K562 (cell line): ENCODE measurements around the gene RASIP1. TPM values are rescaled to one million over a fixed set of nuclear protein-coding genes. Genes with fewer than 3 reads are reported as not detected.
A peak's percentile ranks its signal among the peaks of the same experiment; 100 is the strongest.

ENCODE experiments used
- ADNP ChIP-seq: fragments of 200-800 bp; sonication (Bioruptor generic); IDR thresholded peaks from 2 replicates; pipeline ENCODE4 v1.6.1; 2016; ENCODE audit warnings: missing genetic modification characterization, missing compliant biosample characterization
- CBX2 ChIP-seq: fragments of 200-600 bp; sonication (generic); IDR thresholded peaks from one replicate; pipeline ENCODE4 v1.6.1; 2012; ENCODE audit warnings: mild to moderate bottlenecking, low read length, inconsistent platforms; ENCODE audit not compliant: insufficient read depth, poor library complexity, severe bottlenecking
- CBX8 ChIP-seq: fragments of 200-600 bp; sonication (generic); IDR thresholded peaks from 2 replicates; pipeline ENCODE4 v1.6.1; 2012; ENCODE audit warnings: borderline replicate concordance, mixed run types, low read depth, mild to moderate bottlenecking, moderate library complexity, mixed read lengths, low read length, control low read depth, inconsistent platforms; ENCODE audit not compliant: poor library complexity, severe bottlenecking; ENCODE audit errors: extremely low read depth
- CXXC5 ChIP-seq: fragments of 250-450 bp; sonication (Bioruptor Pico); IDR thresholded peaks from 2 replicates; pipeline ENCODE4 v1.8.0; 2022; ENCODE audit warnings: inconsistent platforms, mild to moderate bottlenecking, moderate library complexity
- DACH1 ChIP-seq: fragments of 450-650 bp; IDR thresholded peaks from 2 replicates; pipeline ENCODE4 v1.6.1; 2018; ENCODE audit not compliant: partially characterized antibody
- DPF2 ChIP-seq: fragments of 450-650 bp; IDR thresholded peaks from 2 replicates; pipeline ENCODE4 v1.6.1; 2016
- FOXO4 ChIP-seq: fragments of 450-650 bp; formaldehyde crosslinking; IDR thresholded peaks from 2 replicates; pipeline ENCODE4 v1.4.0; 2020; ENCODE audit warnings: mild to moderate bottlenecking, moderate library complexity
- GATAD2A ChIP-seq: fragments of 450-650 bp; IDR thresholded peaks from 2 replicates; pipeline ENCODE4 v1.6.1; 2017
- HDAC2 ChIP-seq: fragments of 450-650 bp; IDR thresholded peaks from 2 replicates; pipeline ENCODE4 v1.6.1; 2016; ENCODE audit warnings: mild to moderate bottlenecking
- KAT2B ChIP-seq: IDR thresholded peaks from one replicate; pipeline ENCODE4 v1.6.1; 2012; ENCODE audit warnings: low read depth, mild to moderate bottlenecking, control low read depth, inconsistent platforms, low read length, moderate library complexity
- RAD21 ChIP-seq, 2 experiments: fragments of 250-450 bp in 1 of 2; fragments of 450-650 bp in 1 of 2; sonication (Bioruptor Pico) in 1 of 2; formaldehyde crosslinking in 1 of 2; IDR thresholded peaks in 1 of 2; conservative IDR thresholded peaks in 1 of 2; 2 replicates each; pipeline versions ENCODE4 v1.4.0 to v1.8.0; 2020 to 2022; ENCODE audit warnings: mild to moderate bottlenecking in 2 of 2, moderate library complexity in 1 of 2
- RCOR1 ChIP-seq, 2 experiments: IDR thresholded peaks; 2 replicates each; pipeline ENCODE4 v1.6.1; 2012; ENCODE audit warnings: low read depth in 2 of 2, low read length in 2 of 2, borderline replicate concordance in 1 of 2, improper control_type of control experiment in 1 of 2
- TAF9B ChIP-seq: fragments of 450-650 bp; IDR thresholded peaks from 2 replicates; pipeline ENCODE4 v1.6.1; 2018; ENCODE audit warnings: mild to moderate bottlenecking; ENCODE audit not compliant: partially characterized antibody
- VEZF1 ChIP-seq: fragments of 200-800 bp; sonication (Bioruptor generic); IDR thresholded peaks from 2 replicates; pipeline ENCODE4 v1.6.1; 2017; ENCODE audit warnings: missing genetic modification characterization, missing compliant biosample characterization
- YY1 ChIP-seq, 3 experiments: IDR thresholded peaks; 2 replicates each; pipeline ENCODE4 v1.6.1; 2011; ENCODE audit warnings: low read length in 2 of 3, mild to moderate bottlenecking in 2 of 3, moderate library complexity in 2 of 3, borderline replicate concordance in 1 of 3, control low read depth in 1 of 3, low read depth in 1 of 3; ENCODE audit not compliant: insufficient read depth in 3 of 3, insufficient replicate concordance in 2 of 3, control insufficient read depth in 1 of 3, insufficient read length in 1 of 3; ENCODE audit errors: extremely low read depth in 1 of 3
- ZNF143 ChIP-seq: sonication (generic); formaldehyde crosslinking; IDR thresholded peaks from 2 replicates; pipeline ENCODE4 v1.9.0; 2022; ENCODE audit warnings: mild to moderate bottlenecking, missing genetic modification reagents
- ZNF212 ChIP-seq: fragments of 450-650 bp; formaldehyde crosslinking; IDR thresholded peaks from 2 replicates; pipeline ENCODE4 v1.4.0; 2020; ENCODE audit warnings: mild to moderate bottlenecking
- ZNF780A ChIP-seq: fragments of 250-450 bp; sonication (Bioruptor Pico); IDR thresholded peaks from 2 replicates; pipeline ENCODE4 v1.5.0; 2021; ENCODE audit warnings: mild to moderate bottlenecking
- polyA plus RNA-seq, 8 experiments: library from polyadenylated mRNA; depleted of rRNA in 4 of 8; stranded (reverse) in 5 of 8; unstranded in 3 of 8; fragments of >200 nt; fragmentation: Nextera tagmentation in 2 of 8; fragmentation: Illumina TruSeq in 1 of 8; extraction: Ambion mirVana in 2 of 8; extraction: Trizol in 1 of 8; gene quantifications; 2 replicates each; pipeline versions ENCODE4 v1.2.1 to v1.2.3, GENCODE V29; 2011 to 2014; ENCODE audit warnings: inconsistent platforms in 1 of 8, missing spikeins in 1 of 8
- total RNA-seq, 7 experiments: library from RNA; depleted of rRNA in 6 of 7; stranded (reverse); fragments of >200 nt in 6 of 7; fragmentation: Illumina TruSeq in 2 of 7; extraction: Trizol in 2 of 7; gene quantifications; 2 replicates each; pipeline versions ENCODE4 v1.2.1 to v1.2.3, GENCODE V29; 2011 to 2021; ENCODE audit warnings: low replicate concordance in 1 of 7
- TF ChIP-seq, protein P1 (sequence below): fragments of 250-450 bp; sonication (Bioruptor Pico); IDR thresholded peaks from 2 replicates; pipeline ENCODE4 v1.4.0; 2020; ENCODE audit warnings: mild to moderate bottlenecking, moderate library complexity
- TF ChIP-seq, protein P2 (sequence below): fragments of 150-350 bp; IDR thresholded peaks from 2 replicates; pipeline ENCODE4 v1.6.1; 2014; ENCODE audit warnings: low read depth, mild to moderate bottlenecking, low read length, borderline replicate concordance

RASIP1 gene
- total and polyA plus RNA-seq, 9 of the 15 experiments (the other 6 are each of a cell fraction or from before 2014, with no cell fraction given), result 0.20 to 4.7 (median 1.5) TPM

DNA sequence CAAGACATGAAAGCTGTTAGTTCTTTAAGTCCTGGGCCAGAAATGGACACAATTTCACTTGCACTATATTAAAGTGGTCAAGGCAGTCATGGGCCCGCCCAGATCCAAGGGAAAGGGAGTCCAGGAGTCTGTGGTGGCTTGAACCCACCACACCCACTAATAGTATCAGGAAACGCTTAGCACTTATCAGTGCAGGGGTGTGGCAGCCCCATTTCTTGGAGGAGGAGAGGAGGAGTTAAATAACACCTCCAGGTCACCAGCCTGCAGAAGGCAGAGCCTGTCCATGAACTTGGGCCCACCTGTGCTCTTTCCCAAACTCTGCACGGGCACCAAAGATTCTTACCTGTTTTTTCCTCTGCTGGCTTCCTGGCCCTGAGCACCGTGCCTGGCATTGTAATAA, 62.2 kb downstream of the RASIP1 start (continued):
- TF ChIP-seq ADNP (tag) (0 out of 2 replicates have a peak, but pooled peaks have one; percentile 42), YY1 (IDR thresholded peaks at IDR 0.05; ENCODE audit: borderline replicate concordance in 1 of 3, control insufficient read depth in 1 of 3, extremely low read depth in 1 of 3, insufficient read depth in 3 of 3, insufficient read length in 1 of 3, insufficient replicate concordance in 2 of 3, low read depth in 1 of 3, low read length in 2 of 3) (no peak), TAF9B (no peak), FOXO4 (no peak), VEZF1 (CRISPR knock-in tag) (peak; percentile 49), HDAC2 (peak; percentile 22; the same call in 1 of the 2 replicates), GATAD2A (0 out of 2 replicates have a peak, but pooled peaks have one; percentile 14), DPF2 (0 out of 2 replicates have a peak, but pooled peaks have one; percentile 27), ZNF780A (CRISPR knock-in tag) (no peak), ZNF143 (CRISPR knock-in tag) (no peak), RCOR1 (IDR thresholded peaks at IDR 0.05; ENCODE audit: borderline replicate concordance in 1 of 2, low read depth in 2 of 2, low read length in 2 of 2) (peak in 1 of 2 experiments; percentile 73; a peak in 1 of 4 replicates), DACH1 (no peak), CXXC5 (peak; percentile 57; the same call in 1 of the 2 replicates), CBX2 (no peak), CBX8 (no peak), ZNF212 (no peak), KAT2B (no peak), RAD21 (CRISPR knock-in tag; conservative IDR thresholded peaks at IDR 0.05 in 1 of 2, IDR thresholded peaks at IDR 0.05 in 1 of 2) (peak in 1 of 2 experiments; percentile 8; a peak in 1 of 4 replicates)
- TF ChIP-seq, protein P1, sequence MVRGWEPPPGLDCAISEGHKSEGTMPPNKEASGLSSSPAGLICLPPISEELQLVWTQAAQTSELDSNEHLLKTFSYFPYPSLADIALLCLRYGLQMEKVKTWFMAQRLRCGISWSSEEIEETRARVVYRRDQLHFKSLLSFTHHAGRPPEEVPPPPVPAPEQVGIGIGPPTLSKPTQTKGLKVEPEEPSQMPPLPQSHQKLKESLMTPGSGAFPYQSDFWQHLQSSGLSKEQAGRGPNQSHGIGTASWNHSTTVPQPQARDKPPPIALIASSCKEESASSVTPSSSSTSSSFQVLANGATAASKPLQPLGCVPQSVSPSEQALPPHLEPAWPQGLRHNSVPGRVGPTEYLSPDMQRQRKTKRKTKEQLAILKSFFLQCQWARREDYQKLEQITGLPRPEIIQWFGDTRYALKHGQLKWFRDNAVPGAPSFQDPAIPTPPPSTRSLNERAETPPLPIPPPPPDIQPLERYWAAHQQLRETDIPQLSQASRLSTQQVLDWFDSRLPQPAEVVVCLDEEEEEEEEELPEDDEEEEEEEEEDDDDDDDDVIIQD (CRISPR knock-in tag), result no peak
- TF ChIP-seq, protein P2, sequence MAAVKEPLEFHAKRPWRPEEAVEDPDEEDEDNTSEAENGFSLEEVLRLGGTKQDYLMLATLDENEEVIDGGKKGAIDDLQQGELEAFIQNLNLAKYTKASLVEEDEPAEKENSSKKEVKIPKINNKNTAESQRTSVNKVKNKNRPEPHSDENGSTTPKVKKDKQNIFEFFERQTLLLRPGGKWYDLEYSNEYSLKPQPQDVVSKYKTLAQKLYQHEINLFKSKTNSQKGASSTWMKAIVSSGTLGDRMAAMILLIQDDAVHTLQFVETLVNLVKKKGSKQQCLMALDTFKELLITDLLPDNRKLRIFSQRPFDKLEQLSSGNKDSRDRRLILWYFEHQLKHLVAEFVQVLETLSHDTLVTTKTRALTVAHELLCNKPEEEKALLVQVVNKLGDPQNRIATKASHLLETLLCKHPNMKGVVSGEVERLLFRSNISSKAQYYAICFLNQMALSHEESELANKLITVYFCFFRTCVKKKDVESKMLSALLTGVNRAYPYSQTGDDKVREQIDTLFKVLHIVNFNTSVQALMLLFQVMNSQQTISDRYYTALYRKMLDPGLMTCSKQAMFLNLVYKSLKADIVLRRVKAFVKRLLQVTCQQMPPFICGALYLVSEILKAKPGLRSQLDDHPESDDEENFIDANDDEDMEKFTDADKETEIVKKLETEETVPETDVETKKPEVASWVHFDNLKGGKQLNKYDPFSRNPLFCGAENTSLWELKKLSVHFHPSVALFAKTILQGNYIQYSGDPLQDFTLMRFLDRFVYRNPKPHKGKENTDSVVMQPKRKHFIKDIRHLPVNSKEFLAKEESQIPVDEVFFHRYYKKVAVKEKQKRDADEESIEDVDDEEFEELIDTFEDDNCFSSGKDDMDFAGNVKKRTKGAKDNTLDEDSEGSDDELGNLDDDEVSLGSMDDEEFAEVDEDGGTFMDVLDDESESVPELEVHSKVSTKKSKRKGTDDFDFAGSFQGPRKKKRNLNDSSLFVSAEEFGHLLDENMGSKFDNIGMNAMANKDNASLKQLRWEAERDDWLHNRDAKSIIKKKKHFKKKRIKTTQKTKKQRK, result no peak
